Left lung (tissue), 10 donors: ENCODE data around the gene CNPPD1. TPM values are rescaled to one million over a fixed set of nuclear protein-coding genes. Genes with fewer than 3 reads are reported as not detected.

Experiments
- ATAC-seq: fragments of 200-7000 bp; cut with Tn5 transposase; one replicate; pipeline ENCODE4 v1.9.1; 2020; ENCODE audit warnings: moderate library complexity
- DNase-seq, 4 donors: peaks; one replicate each; pipeline ENCODE4 v3.0.0-alpha.2; 2013 to 2020
- H3K27ac ChIP-seq, 2 donors: fragments of 200-600 bp; sonication (generic) in 1 of 2; one replicate each; pipeline versions ENCODE4 v1.5.0 to v1.8.0; 2020 to 2021
- H3K27me3 ChIP-seq, 2 donors: fragments of 200-600 bp; sonication (generic) in 1 of 2; one replicate each; pipeline versions ENCODE4 v1.5.0 to v1.8.0; 2020 to 2021
- H3K36me3 ChIP-seq, 2 donors: fragments of 200-600 bp; sonication (generic) in 1 of 2; one replicate each; pipeline versions ENCODE4 v1.5.0 to v1.8.0; 2020 to 2021
- H3K4me1 ChIP-seq, 2 donors: fragments of 200-600 bp; one replicate each; pipeline ENCODE4 v1.8.0; 2021
- H3K4me3 ChIP-seq, 2 donors: fragments of 200-600 bp; sonication (generic) in 1 of 2; one replicate each; pipeline versions ENCODE4 v1.5.0 to v1.8.0; 2020 to 2021; ENCODE audit warnings: mild to moderate bottlenecking in 1 of 2
- H3K9me3 ChIP-seq, 2 donors: fragments of 200-600 bp; sonication (generic) in 1 of 2; one replicate each; pipeline versions ENCODE4 v1.5.0 to v1.8.0; 2020 to 2021
- intact Hi-C, 2 donors: fragments of 100-400 bp; cut with DNase I; formaldehyde crosslinking; loops; one replicate each; pipeline versions ENCODE4 v1.11.2 to v1.14.2; 2022
- polyA plus RNA-seq, 6 donors: library from polyadenylated mRNA; unstranded; fragments of 120-200 nt; gene quantifications; one replicate each; pipeline ENCODE4 v1.2.1, GENCODE V29; 2013; ENCODE audit not compliant: insufficient read length in 6 of 6
- total RNA-seq, 2 donors: library from RNA; stranded (reverse); fragmentation: NEBNext Ultra II Directional; extraction: Animal tissue kit (Norgen Biotek cat#: 25700); gene quantifications; one replicate each; pipeline ENCODE4 v1.2.1, GENCODE V29; 2021
- TF ChIP-seq, protein P1 (sequence below), 2 donors: fragments of 200-600 bp; sonication (generic) in 1 of 2; IDR thresholded peaks; one replicate each; pipeline versions ENCODE4 v1.5.0 to v1.8.0; 2021; ENCODE audit warnings: antibody characterized with exemption in 2 of 2
- donor health status: DM: no; HTN: yes; CAD: no.
- donor health status: DM: no; HTN: no; CAD: no.

Gene CNPPD1
- total and polyA plus RNA-seq, 8 donors = 34.6 to 68.2 (median 42.0) TPM

DNA sequence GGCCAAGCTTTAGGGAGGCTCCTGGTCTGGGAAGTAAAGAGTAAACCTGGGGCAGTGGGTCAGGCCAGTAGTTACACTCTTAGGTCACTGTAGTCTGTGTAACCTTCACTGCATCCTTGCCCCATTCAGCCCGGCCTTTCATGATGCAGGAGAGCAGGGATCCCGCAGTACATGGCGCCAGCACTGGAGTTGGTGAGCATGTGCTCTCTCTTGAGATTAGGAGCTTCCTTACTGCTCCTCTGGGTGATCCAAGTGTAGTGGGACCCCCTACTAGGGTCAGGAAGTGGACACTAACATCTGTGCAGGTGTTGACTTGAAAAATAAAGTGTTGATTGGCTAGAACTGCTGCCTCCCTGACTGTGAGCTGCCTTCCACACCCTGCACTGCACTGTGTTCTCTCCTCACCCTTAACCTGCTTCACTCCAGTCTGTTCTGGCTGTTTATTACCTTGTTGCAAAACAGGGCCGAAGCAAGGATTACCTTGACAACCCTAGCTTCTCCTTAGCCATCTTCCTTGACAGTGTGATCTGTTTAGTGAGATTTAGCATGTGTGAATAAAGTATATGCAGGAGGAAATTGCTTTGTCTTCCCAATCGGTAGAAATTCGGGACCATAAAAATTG, 6.5 kb upstream of the CNPPD1 start:
- Histone ChIP-seq H3K27ac (no peak overlapping the region), H3K36me3 (peaks cover 0 to 66% of the 10 kb centered on the region in 2 donors), H3K9me3 (no peaks in the 10 kb centered on the region), H3K4me1 (peaks cover 8 to 43% of the 10 kb centered on the region in 2 donors), H3K27me3 (no peaks in the 10 kb centered on the region), H3K4me3 (no peak overlapping the region)
- ATAC-seq (no peak), DNase-seq (no peak)
- intact Hi-C loops = no loop called here
- TF ChIP-seq, protein P1, sequence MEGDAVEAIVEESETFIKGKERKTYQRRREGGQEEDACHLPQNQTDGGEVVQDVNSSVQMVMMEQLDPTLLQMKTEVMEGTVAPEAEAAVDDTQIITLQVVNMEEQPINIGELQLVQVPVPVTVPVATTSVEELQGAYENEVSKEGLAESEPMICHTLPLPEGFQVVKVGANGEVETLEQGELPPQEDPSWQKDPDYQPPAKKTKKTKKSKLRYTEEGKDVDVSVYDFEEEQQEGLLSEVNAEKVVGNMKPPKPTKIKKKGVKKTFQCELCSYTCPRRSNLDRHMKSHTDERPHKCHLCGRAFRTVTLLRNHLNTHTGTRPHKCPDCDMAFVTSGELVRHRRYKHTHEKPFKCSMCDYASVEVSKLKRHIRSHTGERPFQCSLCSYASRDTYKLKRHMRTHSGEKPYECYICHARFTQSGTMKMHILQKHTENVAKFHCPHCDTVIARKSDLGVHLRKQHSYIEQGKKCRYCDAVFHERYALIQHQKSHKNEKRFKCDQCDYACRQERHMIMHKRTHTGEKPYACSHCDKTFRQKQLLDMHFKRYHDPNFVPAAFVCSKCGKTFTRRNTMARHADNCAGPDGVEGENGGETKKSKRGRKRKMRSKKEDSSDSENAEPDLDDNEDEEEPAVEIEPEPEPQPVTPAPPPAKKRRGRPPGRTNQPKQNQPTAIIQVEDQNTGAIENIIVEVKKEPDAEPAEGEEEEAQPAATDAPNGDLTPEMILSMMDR (IDR thresholded peaks at IDR 0.05) = no peak

DNA sequence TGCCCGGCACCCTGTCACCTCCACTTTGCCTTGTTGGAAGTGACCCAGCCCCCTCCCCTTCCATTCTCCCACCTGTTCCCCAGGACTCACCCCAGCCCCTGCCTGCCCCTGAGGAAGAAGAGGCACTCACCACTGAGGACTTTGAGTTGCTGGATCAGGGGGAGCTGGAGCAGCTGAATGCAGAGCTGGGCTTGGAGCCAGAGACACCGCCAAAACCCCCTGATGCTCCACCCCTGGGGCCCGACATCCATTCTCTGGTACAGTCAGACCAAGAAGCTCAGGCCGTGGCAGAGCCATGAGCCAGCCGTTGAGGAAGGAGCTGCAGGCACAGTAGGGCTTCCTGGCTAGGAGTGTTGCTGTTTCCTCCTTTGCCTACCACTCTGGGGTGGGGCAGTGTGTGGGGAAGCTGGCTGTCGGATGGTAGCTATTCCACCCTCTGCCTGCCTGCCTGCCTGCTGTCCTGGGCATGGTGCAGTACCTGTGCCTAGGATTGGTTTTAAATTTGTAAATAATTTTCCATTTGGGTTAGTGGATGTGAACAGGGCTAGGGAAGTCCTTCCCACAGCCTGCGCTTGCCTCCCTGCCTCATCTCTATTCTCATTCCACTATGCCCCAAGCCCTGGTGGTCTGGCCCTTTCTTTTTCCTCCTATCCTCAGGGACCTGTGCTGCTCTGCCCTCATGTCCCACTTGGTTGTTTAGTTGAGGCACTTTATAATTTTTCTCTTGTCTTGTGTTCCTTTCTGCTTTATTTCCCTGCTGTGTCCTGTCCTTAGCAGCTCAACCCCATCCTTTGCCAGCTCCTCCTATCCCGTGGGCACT, 5.8 kb upstream of the CNPPD1 start:
- DNase-seq (no peak), ATAC-seq (no peak)
- intact Hi-C loops = no loop called here

DNA sequence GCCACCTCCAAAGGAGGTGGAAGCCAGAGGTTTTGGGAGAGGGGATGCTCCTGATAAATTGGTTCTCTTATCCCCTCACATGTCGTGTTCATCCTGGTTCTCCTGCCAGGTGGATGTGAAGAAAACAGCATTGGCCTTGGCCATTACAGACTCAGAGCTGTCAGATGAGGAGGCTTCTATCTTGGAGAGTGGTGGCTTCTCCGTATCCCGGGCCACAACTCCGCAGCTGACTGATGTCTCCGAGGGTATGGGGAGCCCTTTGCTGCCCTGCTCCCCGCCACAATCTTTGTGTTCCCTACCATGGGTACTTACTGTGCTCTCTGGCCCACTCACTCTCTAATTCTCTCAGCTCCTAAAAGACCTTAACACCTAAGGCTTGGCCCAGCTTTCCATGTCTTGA, 4.8 kb upstream of the CNPPD1 start:
- Histone ChIP-seq H3K4me1 (peaks cover 8 to 46% of the 10 kb centered on the region in 2 donors), H3K9me3 (no peaks in the 10 kb centered on the region), H3K27ac (peak overlapping the region in 1 of 2 donors; percentile 34), H3K36me3 (peaks cover 0 to 66% of the 10 kb centered on the region in 2 donors), H3K27me3 (no peaks in the 10 kb centered on the region), H3K4me3 (no peak overlapping the region)
- TF ChIP-seq, protein P1 (IDR thresholded peaks at IDR 0.05) = no peak
- no peak for ATAC-seq
- DNase-seq = no peak
- intact Hi-C loops = no loop called here

More for the DNA sequence above, 5.8 kb upstream of the CNPPD1 start:
- Histone ChIP-seq H3K27me3 (no peaks in the 10 kb centered on the region), H3K4me1 (peaks cover 8 to 43% of the 10 kb centered on the region in 2 donors), H3K36me3 (peaks cover 0 to 66% of the 10 kb centered on the region in 2 donors), H3K4me3 (no peak overlapping the region), H3K27ac (peak overlapping the region in 1 of 2 donors; percentile 34), H3K9me3 (no peaks in the 10 kb centered on the region)
- TF ChIP-seq, protein P1 (IDR thresholded peaks at IDR 0.05) = no peak

DNA sequence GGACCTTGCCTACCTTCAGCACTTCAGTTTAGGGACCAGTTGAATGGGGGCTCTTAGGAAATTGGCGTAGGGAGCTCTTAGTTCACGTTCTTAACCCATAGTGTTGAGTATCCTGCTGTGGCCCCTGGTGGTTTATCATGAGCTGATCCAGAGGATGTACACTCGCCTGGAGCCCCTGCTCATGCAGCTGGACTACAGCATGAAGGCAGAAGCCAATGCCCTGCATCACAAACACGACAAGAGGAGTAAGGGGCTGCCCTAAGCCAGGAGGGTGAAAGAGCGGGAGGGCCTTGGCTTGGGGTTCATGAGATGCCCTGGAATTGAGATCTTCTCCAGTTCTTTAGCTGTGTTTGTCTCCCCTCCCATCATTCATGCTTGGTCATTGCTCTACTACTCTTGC, 4.2 kb upstream of the CNPPD1 start:
- H3K9me3 ChIP-seq = no peaks in the 10 kb centered on the region
- intact Hi-C loops = no loop called here
- peaks cover 0 to 64% of the 10 kb centered on the region in 2 donors for H3K36me3 ChIP-seq
- no peak for ATAC-seq
- DNase-seq = no peak
- H3K4me3 ChIP-seq = no peak overlapping the region
- H3K4me1 ChIP-seq = peaks cover 10 to 49% of the 10 kb centered on the region in 2 donors
- TF ChIP-seq, protein P1 (IDR thresholded peaks at IDR 0.05) = no peak
- no peak overlapping the region for H3K27ac ChIP-seq
- no peaks in the 10 kb centered on the region for H3K27me3 ChIP-seq
